ENCODE measurements around the gene BCAP31.

DNA sequence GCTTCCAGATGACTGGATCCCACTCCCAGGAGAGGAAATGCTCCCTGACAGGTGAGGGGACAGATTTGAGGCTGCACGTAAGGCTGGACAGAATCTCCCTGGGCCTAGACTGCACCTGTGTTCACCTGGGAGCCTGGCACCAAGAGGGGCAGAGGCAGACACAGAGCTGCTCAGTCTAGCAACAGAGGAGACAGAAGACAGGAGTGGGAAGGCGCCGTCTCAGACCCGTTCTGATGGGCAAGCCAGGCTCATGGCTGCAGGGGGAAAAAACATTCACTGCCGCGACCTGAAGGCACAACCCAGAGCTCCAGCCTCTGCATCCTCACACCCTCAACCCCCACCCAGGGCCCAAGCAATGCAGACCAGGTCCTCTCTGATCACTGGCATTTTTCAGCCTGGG, 16.8 kb downstream of the BCAP31 start:
- TF ChIP-seq, protein P1, sequence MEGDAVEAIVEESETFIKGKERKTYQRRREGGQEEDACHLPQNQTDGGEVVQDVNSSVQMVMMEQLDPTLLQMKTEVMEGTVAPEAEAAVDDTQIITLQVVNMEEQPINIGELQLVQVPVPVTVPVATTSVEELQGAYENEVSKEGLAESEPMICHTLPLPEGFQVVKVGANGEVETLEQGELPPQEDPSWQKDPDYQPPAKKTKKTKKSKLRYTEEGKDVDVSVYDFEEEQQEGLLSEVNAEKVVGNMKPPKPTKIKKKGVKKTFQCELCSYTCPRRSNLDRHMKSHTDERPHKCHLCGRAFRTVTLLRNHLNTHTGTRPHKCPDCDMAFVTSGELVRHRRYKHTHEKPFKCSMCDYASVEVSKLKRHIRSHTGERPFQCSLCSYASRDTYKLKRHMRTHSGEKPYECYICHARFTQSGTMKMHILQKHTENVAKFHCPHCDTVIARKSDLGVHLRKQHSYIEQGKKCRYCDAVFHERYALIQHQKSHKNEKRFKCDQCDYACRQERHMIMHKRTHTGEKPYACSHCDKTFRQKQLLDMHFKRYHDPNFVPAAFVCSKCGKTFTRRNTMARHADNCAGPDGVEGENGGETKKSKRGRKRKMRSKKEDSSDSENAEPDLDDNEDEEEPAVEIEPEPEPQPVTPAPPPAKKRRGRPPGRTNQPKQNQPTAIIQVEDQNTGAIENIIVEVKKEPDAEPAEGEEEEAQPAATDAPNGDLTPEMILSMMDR (conservative IDR thresholded peaks at IDR 0.05; ENCODE audit: low read depth, low read length) = no peak
- no peak for TF ChIP-seq EZH2 (IDR thresholded peaks at IDR 0.05; ENCODE audit: low read length, unreplicated experiment)

Measured in PC-3 (cell line).